ENCODE data around the gene FBXO28.

- no peak for TF ChIP-seq CTCF (conservative IDR thresholded peaks at IDR 0.05)
- no peak for TF ChIP-seq ZFX (IDR thresholded peaks at IDR 0.05)
These were observed 3.9 kb upstream of the FBXO28 start for GRCh38 chr1:224109981-224110380.

All from C4-2B (cell line).